ENCODE data around the gene SUB1. TPM values are rescaled to one million over a fixed set of nuclear protein-coding genes. Genes with fewer than 3 reads are reported as not detected.

Gene SUB1
- polyA plus RNA-seq, 1 donor from 2014 or later = 1,107 TPM

DNA sequence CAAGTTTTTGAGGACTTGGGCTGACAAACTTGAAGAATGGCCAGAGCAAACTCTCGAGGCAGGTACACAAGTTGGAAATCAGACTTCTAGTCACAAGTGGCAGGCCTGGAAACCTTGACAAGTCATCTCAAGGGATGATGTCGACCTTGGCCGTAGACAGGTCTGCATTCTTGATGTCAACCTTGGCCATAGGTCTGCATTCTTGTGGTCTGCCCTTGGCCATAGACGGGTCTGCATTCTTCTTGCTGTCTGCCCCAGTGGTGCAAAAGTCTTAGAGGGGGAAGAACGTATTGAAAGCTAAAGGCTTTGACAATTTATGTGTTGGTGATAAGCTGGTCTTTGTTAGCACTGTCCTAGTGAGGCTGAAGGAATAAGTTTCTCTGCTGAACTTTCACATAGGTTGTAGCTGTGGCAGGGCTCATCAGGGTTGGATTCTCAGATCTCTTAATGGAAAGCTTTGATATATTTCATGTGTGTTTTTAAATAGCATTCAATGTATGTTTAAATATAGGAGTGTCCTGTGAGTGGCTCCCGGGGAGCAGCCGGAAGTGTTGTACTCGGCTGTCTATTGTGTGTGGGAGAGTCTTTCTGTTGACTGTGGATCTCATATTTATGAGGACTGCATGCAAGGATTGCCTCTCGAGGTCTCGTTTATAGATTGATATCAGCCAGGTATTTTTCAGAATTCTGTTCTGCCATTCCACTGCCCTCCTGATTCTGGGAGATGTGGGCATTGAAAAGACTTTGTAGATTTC is 27.0 kb downstream of the SUB1 start:
- Histone ChIP-seq H3K36me3 (ENCODE audit: insufficient read depth, low read length) (no peaks in the 10 kb centered on the region), H3K9ac (ENCODE audit: low read length) (no peak overlapping the region), H2AFZ (ENCODE audit: low read depth, low read length) (no peak overlapping the region), H3K27me3 (ENCODE audit: insufficient read depth, low read depth, low read length) (no peaks in the 10 kb centered on the region), H3K27ac (ENCODE audit: low read length) (no peak overlapping the region), H3K4me3 (ENCODE audit: low read length) (no peak overlapping the region), H3K4me2 (ENCODE audit: low read length) (no peak overlapping the region), H4K20me1 (ENCODE audit: insufficient read depth) (no peaks in the 10 kb centered on the region), H3F3A (ENCODE audit: insufficient read depth, low read length, poor library complexity, severe bottlenecking) (no peaks in the 10 kb centered on the region), H3K79me2 (replicated peaks; ENCODE audit: insufficient read depth, low read length) (no peaks in the 10 kb centered on the region), H3K9me2 (ENCODE audit: insufficient read depth, low read length) (no peaks in the 10 kb centered on the region), H3K9me3 (ENCODE audit: low read length) (no peaks in the 10 kb centered on the region)
- TF ChIP-seq SMC3 (conservative IDR thresholded peaks at IDR 0.05; ENCODE audit: poor library complexity) = no peak
- no peak for TF ChIP-seq MXI1 (conservative IDR thresholded peaks at IDR 0.05; ENCODE audit: poor library complexity, severe bottlenecking)

DNA sequence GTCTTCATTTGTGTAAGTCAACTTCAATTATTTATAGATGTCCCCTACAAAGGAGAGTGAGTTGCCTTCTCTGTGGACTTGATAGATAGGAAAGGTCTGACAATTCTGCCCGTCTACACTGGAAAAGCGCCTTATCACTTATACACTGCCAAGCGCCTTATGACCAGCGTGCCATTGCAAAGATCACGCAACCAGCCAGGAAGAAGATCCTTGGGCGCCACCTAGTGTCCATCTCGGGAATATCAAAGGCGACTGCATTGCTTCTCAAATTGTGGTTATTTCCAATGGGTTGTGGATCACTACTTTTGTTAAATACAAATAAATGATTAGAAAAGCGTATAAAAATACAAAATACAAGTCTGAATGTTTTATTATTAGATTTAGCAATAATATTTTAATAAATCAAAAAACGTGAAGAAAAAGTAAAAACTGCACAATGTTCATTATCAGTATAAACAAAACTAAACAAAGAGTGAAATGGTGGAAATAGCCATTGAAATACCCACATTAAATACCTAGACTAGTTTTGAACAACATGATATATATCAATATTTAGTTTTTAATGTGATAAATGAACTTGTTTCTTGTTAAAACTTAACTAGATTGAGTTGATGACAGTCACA is 27.8 kb downstream of the SUB1 start:
- H4K20me1 ChIP-seq (ENCODE audit: insufficient read depth) = no peaks in the 10 kb centered on the region
- H3K4me2 ChIP-seq (ENCODE audit: low read length) = no peak overlapping the region
- no peak overlapping the region for H3K9ac ChIP-seq (ENCODE audit: low read length)
- H2AFZ ChIP-seq (ENCODE audit: low read depth, low read length) = no peak overlapping the region
- H3K27ac ChIP-seq (ENCODE audit: low read length) = no peak overlapping the region
- H3F3A ChIP-seq (ENCODE audit: insufficient read depth, low read length, poor library complexity, severe bottlenecking) = no peaks in the 10 kb centered on the region
- no peak overlapping the region for H3K4me3 ChIP-seq (ENCODE audit: low read length)
- no peaks in the 10 kb centered on the region for H3K9me2 ChIP-seq (ENCODE audit: insufficient read depth, low read length)
- no peaks in the 10 kb centered on the region for H3K9me3 ChIP-seq (ENCODE audit: low read length)
- no peaks in the 10 kb centered on the region for H3K36me3 ChIP-seq (ENCODE audit: insufficient read depth, low read length)
- peak; percentile 13 for TF ChIP-seq EP300 (conservative IDR thresholded peaks at IDR 0.05; ENCODE audit: poor library complexity, severe bottlenecking)
- peak; percentile 91 for TF ChIP-seq CTCF (IDR thresholded peaks at IDR 0.05; ENCODE audit: poor library complexity, severe bottlenecking)
- TF ChIP-seq EZH2 (IDR thresholded peaks at IDR 0.05; ENCODE audit: borderline replicate concordance, insufficient read depth, low read length, poor library complexity, severe bottlenecking) = no peak
- TF ChIP-seq RAD21 (conservative IDR thresholded peaks at IDR 0.05) = peak; percentile 94
- TF ChIP-seq SMC3 (conservative IDR thresholded peaks at IDR 0.05; ENCODE audit: poor library complexity) = peak; percentile 91
- no peak for TF ChIP-seq POLR2AphosphoS5 (IDR thresholded peaks at IDR 0.05)
- no peaks in the 10 kb centered on the region for H3K27me3 ChIP-seq (ENCODE audit: insufficient read depth, low read depth, low read length)
- H3K79me2 ChIP-seq (replicated peaks; ENCODE audit: insufficient read depth, low read length) = no peaks in the 10 kb centered on the region

DNA sequence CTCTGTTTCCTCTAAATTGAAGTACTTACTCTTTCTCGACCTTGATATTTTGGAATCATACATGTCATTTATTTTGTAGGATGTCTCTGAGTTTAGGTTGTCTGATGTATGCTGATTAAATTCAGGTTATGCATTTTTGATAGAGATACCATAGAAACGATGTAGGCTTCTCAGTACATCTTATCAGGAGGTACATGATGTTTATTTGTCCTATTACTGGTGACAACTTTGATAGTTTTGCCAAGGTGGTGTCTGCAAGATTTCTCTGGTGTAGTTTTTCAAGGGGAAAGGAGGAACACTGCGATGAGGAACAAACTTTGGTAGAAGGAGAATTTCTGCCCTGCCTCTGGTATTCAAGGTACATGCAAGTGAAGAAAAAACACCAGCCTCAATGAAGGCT is 29.9 kb downstream of the SUB1 start:
- H3K79me2 ChIP-seq (replicated peaks; ENCODE audit: insufficient read depth, low read length) = no peaks in the 10 kb centered on the region
- H4K20me1 ChIP-seq (ENCODE audit: insufficient read depth) = no peaks in the 10 kb centered on the region
- H3K9me3 ChIP-seq (ENCODE audit: low read length) = no peaks in the 10 kb centered on the region
- H3K27me3 ChIP-seq (ENCODE audit: insufficient read depth, low read depth, low read length) = no peaks in the 10 kb centered on the region
- H3K9ac ChIP-seq (ENCODE audit: low read length) = no peak overlapping the region
- no peak overlapping the region for H2AFZ ChIP-seq (ENCODE audit: low read depth, low read length)
- H3K4me3 ChIP-seq (ENCODE audit: low read length) = no peak overlapping the region
- TF ChIP-seq TAF1 (IDR thresholded peaks at IDR 0.05; ENCODE audit: low read depth) = no peak
- TF ChIP-seq EZH2 (IDR thresholded peaks at IDR 0.05; ENCODE audit: borderline replicate concordance, insufficient read depth, low read length, poor library complexity, severe bottlenecking) = no peak
- TF ChIP-seq POLR2AphosphoS5 (IDR thresholded peaks at IDR 0.05) = no peak
- TF ChIP-seq CTCF (IDR thresholded peaks at IDR 0.05; ENCODE audit: poor library complexity, severe bottlenecking) = no peak
- TF ChIP-seq, protein P1, sequence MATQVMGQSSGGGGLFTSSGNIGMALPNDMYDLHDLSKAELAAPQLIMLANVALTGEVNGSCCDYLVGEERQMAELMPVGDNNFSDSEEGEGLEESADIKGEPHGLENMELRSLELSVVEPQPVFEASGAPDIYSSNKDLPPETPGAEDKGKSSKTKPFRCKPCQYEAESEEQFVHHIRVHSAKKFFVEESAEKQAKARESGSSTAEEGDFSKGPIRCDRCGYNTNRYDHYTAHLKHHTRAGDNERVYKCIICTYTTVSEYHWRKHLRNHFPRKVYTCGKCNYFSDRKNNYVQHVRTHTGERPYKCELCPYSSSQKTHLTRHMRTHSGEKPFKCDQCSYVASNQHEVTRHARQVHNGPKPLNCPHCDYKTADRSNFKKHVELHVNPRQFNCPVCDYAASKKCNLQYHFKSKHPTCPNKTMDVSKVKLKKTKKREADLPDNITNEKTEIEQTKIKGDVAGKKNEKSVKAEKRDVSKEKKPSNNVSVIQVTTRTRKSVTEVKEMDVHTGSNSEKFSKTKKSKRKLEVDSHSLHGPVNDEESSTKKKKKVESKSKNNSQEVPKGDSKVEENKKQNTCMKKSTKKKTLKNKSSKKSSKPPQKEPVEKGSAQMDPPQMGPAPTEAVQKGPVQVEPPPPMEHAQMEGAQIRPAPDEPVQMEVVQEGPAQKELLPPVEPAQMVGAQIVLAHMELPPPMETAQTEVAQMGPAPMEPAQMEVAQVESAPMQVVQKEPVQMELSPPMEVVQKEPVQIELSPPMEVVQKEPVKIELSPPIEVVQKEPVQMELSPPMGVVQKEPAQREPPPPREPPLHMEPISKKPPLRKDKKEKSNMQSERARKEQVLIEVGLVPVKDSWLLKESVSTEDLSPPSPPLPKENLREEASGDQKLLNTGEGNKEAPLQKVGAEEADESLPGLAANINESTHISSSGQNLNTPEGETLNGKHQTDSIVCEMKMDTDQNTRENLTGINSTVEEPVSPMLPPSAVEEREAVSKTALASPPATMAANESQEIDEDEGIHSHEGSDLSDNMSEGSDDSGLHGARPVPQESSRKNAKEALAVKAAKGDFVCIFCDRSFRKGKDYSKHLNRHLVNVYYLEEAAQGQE (IDR thresholded peaks at IDR 0.05; ENCODE audit: borderline replicate concordance) = no peak
- TF ChIP-seq RAD21 (conservative IDR thresholded peaks at IDR 0.05) = no peak
- no peak overlapping the region for H3K27ac ChIP-seq (ENCODE audit: low read length)
- H3F3A ChIP-seq (ENCODE audit: insufficient read depth, low read length, poor library complexity, severe bottlenecking) = no peaks in the 10 kb centered on the region
- H3K4me2 ChIP-seq (ENCODE audit: low read length) = no peak overlapping the region
- H3K9me2 ChIP-seq (ENCODE audit: insufficient read depth, low read length) = no peaks in the 10 kb centered on the region
- H3K36me3 ChIP-seq (ENCODE audit: insufficient read depth, low read length) = no peaks in the 10 kb centered on the region
